OCI-LY1 (cell line): Measurements from ENCODE around the gene MBD1.

ENCODE experiments used
- H2AFZ ChIP-seq: fragments of 200-600 bp; sonication (generic), shearing (Covaris generic); 2 replicates; pipeline ENCODE4 v1.6.0; 2014; ENCODE audit warnings: antibody characterized with exemption, mild to moderate bottlenecking, low read length
- H3F3A ChIP-seq: fragments of 200-600 bp; sonication (generic), shearing (Covaris generic); 2 replicates; pipeline ENCODE4 v1.6.0; 2014; ENCODE audit warnings: mild to moderate bottlenecking, antibody characterized with exemption, low read length, moderate library complexity; ENCODE audit not compliant: insufficient read depth
- H3K27ac ChIP-seq: fragments of 200-600 bp; sonication (generic); 2 replicates; pipeline ENCODE4 v1.5.1; 2014; ENCODE audit warnings: low read length, mixed run types, mild to moderate bottlenecking, low read depth; ENCODE audit not compliant: poor library complexity, severe bottlenecking
- H3K27me3 ChIP-seq: fragments of 200-600 bp; sonication (generic); 2 replicates; pipeline ENCODE4 v1.6.0; 2014; ENCODE audit warnings: antibody characterized with exemption, mild to moderate bottlenecking, low read length, moderate library complexity; ENCODE audit not compliant: insufficient read depth
- H3K36me3 ChIP-seq: fragments of 200-600 bp; sonication (generic); 2 replicates; pipeline ENCODE4 v1.6.1; 2014; ENCODE audit warnings: mild to moderate bottlenecking, antibody characterized with exemption, low read length, moderate library complexity, mixed read lengths; ENCODE audit not compliant: insufficient read depth
- H3K4me1 ChIP-seq: fragments of 200-600 bp; sonication (generic); 2 replicates; pipeline ENCODE4 v1.5.1; 2014; ENCODE audit warnings: mild to moderate bottlenecking, low read length, moderate library complexity; ENCODE audit not compliant: insufficient read depth, severe bottlenecking
- H3K4me2 ChIP-seq: fragments of 200-600 bp; sonication (generic), shearing (Covaris generic); 2 replicates; pipeline ENCODE4 v1.6.1; 2014; ENCODE audit warnings: low read length
- H3K4me3 ChIP-seq: fragments of 200-600 bp; sonication (generic); 2 replicates; pipeline ENCODE4 v1.5.1; 2014; ENCODE audit warnings: low read length, low read depth, mild to moderate bottlenecking, mixed read lengths; ENCODE audit not compliant: poor library complexity, severe bottlenecking
- H3K79me2 ChIP-seq: fragments of 200-600 bp; shearing (Covaris generic); 2 replicates; pipeline ENCODE4 v1.6.1; 2016; ENCODE audit warnings: mixed run types, low read length, mixed read lengths; ENCODE audit not compliant: insufficient read depth
- H3K9ac ChIP-seq: fragments of 200-600 bp; sonication (generic), shearing (Covaris generic); 2 replicates; pipeline ENCODE4 v1.6.1; 2014; ENCODE audit warnings: mild to moderate bottlenecking, low read length, mixed read lengths
- H3K9me2 ChIP-seq: fragments of 200-600 bp; sonication (generic), shearing (Covaris generic); 2 replicates; pipeline ENCODE4 v1.6.1; 2014; ENCODE audit warnings: low read depth, mild to moderate bottlenecking, low read length, mixed read lengths
- H3K9me3 ChIP-seq: fragments of 200-600 bp; shearing (Covaris generic); 2 replicates; pipeline ENCODE4 v1.6.1; 2014; ENCODE audit warnings: low read length, mixed read lengths
- H4K20me1 ChIP-seq: fragments of 200-600 bp; sonication (generic), shearing (Covaris generic); 2 replicates; pipeline ENCODE4 v1.6.0; 2016; ENCODE audit warnings: mild to moderate bottlenecking, low read length; ENCODE audit not compliant: insufficient read depth
- CTCF ChIP-seq: fragments of 200-600 bp; sonication (generic), shearing (Covaris generic); IDR thresholded peaks from 2 replicates; pipeline ENCODE4 v1.5.1; 2017; ENCODE audit warnings: mild to moderate bottlenecking, antibody characterized with exemption, low read length, moderate library complexity, mixed read lengths
- EZH2 ChIP-seq: fragments of 200-600 bp; sonication (generic), shearing (Covaris generic); IDR thresholded peaks from 2 replicates; pipeline ENCODE4 v1.8.0; 2017; ENCODE audit warnings: borderline replicate concordance, mixed run types, mild to moderate bottlenecking, antibody characterized with exemption, low read length, moderate library complexity, mixed read lengths

Gene MBD1

DNA sequence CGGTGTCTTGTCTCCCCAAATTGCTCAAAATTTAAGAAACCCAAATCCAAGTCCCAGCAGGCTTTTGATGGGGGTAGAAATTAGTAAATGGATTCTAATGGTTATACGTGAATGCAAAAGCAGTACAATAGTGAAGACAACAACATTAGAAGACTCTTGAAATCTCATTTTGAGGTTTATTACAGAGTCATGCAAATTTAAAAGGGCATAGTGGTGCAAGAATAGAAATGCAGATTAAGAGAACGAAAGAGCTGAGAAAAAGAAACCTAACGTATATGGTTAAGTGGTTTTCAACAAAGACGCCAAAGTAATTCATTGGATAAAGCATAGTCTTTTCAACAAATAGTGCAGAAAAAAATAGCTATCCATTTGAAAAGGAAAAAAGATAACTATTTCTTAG lies 39.4 kb upstream of the MBD1 start:
- H3K4me2 ChIP-seq: peak overlapping the region; percentile 38
- no peaks in the 10 kb centered on the region for H3F3A ChIP-seq
- no peaks in the 10 kb centered on the region for H3K27me3 ChIP-seq
- no peaks in the 10 kb centered on the region for H4K20me1 ChIP-seq
- no peak overlapping the region for H3K9ac ChIP-seq
- H3K36me3 ChIP-seq: no peaks in the 10 kb centered on the region
- H3K79me2 ChIP-seq: no peaks in the 10 kb centered on the region
- H3K4me3 ChIP-seq: no peak overlapping the region
- H3K9me2 ChIP-seq: no peaks in the 10 kb centered on the region
- H3K27ac ChIP-seq: no peak overlapping the region
- 0 out of 2 replicates have a peak, but pooled peaks cover 2% of the 10 kb centered on the region for H3K9me3 ChIP-seq
- TF ChIP-seq EZH2 (no peak), CTCF (no peak)
- peaks cover 17% of the 10 kb centered on the region for H3K4me1 ChIP-seq
- no peak overlapping the region for H2AFZ ChIP-seq

GRCh38 chr18:50315100-50315871 lies 34.0 kb upstream of the MBD1 start:
- no peak overlapping the region for H3K9ac ChIP-seq
- H3K9me2 ChIP-seq: no peaks in the 10 kb centered on the region
- no peaks in the 10 kb centered on the region for H4K20me1 ChIP-seq
- H3K4me2 ChIP-seq: peak overlapping the region; percentile 38
- no peaks in the 10 kb centered on the region for H3K79me2 ChIP-seq
- H3F3A ChIP-seq: peaks cover 9% of the 10 kb centered on the region
- H3K27me3 ChIP-seq: no peaks in the 10 kb centered on the region
- TF ChIP-seq CTCF (no peak), EZH2 (no peak)
- no peak overlapping the region for H3K4me3 ChIP-seq
- H3K36me3 ChIP-seq: no peaks in the 10 kb centered on the region
- H3K9me3 ChIP-seq: 0 out of 2 replicates have a peak, but pooled peaks cover 2% of the 10 kb centered on the region
- peak overlapping the region; percentile 54 for H3K27ac ChIP-seq
- H2AFZ ChIP-seq: no peak overlapping the region
- H3K4me1 ChIP-seq: peaks cover 54% of the 10 kb centered on the region

- Histone ChIP-seq H3K9me3 (0 out of 2 replicates have a peak, but pooled peaks cover 2% of the 10 kb centered on the region), H3K27me3 (no peaks in the 10 kb centered on the region), H3K4me2 (no peak overlapping the region), H2AFZ (no peak overlapping the region), H3K4me3 (no peak overlapping the region), H3K79me2 (no peaks in the 10 kb centered on the region), H3K4me1 (peaks cover 54% of the 10 kb centered on the region), H3K9ac (no peak overlapping the region), H3K9me2 (no peaks in the 10 kb centered on the region), H4K20me1 (no peaks in the 10 kb centered on the region), H3K36me3 (no peaks in the 10 kb centered on the region), H3K27ac (peak overlapping the region; percentile 41), H3F3A (peaks cover 9% of the 10 kb centered on the region)
- TF ChIP-seq EZH2: no peak
- TF ChIP-seq CTCF: no peak
These were observed 32.6 kb upstream of the MBD1 start for GRCh38 chr18:50313873-50314460.
